GM12878 (cell line): Measurements from ENCODE around the gene PISD. TPM values are rescaled to one million over a fixed set of nuclear protein-coding genes. Genes with fewer than 3 reads are reported as not detected.

Experiments used
- BACH1 ChIP-seq: fragments of 450-650 bp; IDR thresholded peaks from 2 replicates; pipeline ENCODE4 v1.6.1; 2017; ENCODE audit warnings: mild to moderate bottlenecking, borderline replicate concordance
- BCL11A ChIP-seq: IDR thresholded peaks from 2 replicates; pipeline ENCODE4 v1.6.1; 2011; ENCODE audit warnings: low read depth, low read length
- DPF2 ChIP-seq: fragments of 450-650 bp; IDR thresholded peaks from 2 replicates; pipeline ENCODE4 v1.6.1; 2017; ENCODE audit warnings: mild to moderate bottlenecking
- E2F8 ChIP-seq: fragments of 450-650 bp; IDR thresholded peaks from 2 replicates; pipeline ENCODE4 v1.6.1; 2018; ENCODE audit warnings: mild to moderate bottlenecking, low read depth, moderate library complexity; ENCODE audit not compliant: partially characterized antibody
- EP300 ChIP-seq, 2 experiments: fragments of 150-350 bp in 1 of 2; IDR thresholded peaks; 2 replicates each; pipeline ENCODE4 v1.6.1; 2011 to 2012; ENCODE audit warnings: low read depth in 2 of 2, low read length in 2 of 2, borderline replicate concordance in 1 of 2, improper control_type of control experiment in 1 of 2, inconsistent platforms in 1 of 2; ENCODE audit not compliant: control insufficient read depth in 1 of 2
- HCFC1 ChIP-seq: fragments of 150-350 bp; IDR thresholded peaks from 2 replicates; pipeline ENCODE4 v1.6.1; 2014; ENCODE audit warnings: low read length
- HDAC6 ChIP-seq: fragments of 200-600 bp; sonication (generic); IDR thresholded peaks from one replicate; pipeline ENCODE4 v1.8.0; 2017; ENCODE audit warnings: antibody characterized with exemption; ENCODE audit not compliant: unreplicated experiment
- IKZF1 ChIP-seq: fragments of 450-650 bp; conservative IDR thresholded peaks from 2 replicates; pipeline ENCODE4 v1.6.1; 2017; ENCODE audit warnings: antibody characterized with exemption, mild to moderate bottlenecking
- IKZF2 ChIP-seq, 2 experiments: fragments of 450-650 bp; IDR thresholded peaks; 2 replicates each; pipeline ENCODE4 v1.6.1; 2017; ENCODE audit warnings: mild to moderate bottlenecking in 2 of 2, moderate library complexity in 2 of 2
- IRF4 ChIP-seq: IDR thresholded peaks from 2 replicates; pipeline ENCODE4 v1.6.1; 2011; ENCODE audit warnings: low read depth, low read length
- MXI1 ChIP-seq: fragments of 150-350 bp; IDR thresholded peaks from 2 replicates; pipeline ENCODE4 v1.6.1; 2011; ENCODE audit warnings: low read depth, mild to moderate bottlenecking, inconsistent platforms, low read length, improper control_type of control experiment
- NBN ChIP-seq: fragments of 450-650 bp; IDR thresholded peaks from 2 replicates; pipeline ENCODE4 v1.6.1; 2016
- NFYB ChIP-seq: IDR thresholded peaks from 2 replicates; pipeline ENCODE4 v1.6.1; 2011; ENCODE audit warnings: low read depth, mild to moderate bottlenecking, low read length, improper control_type of control experiment, moderate library complexity; ENCODE audit not compliant: insufficient read depth
- NRF1 ChIP-seq: conservative IDR thresholded peaks from 2 replicates; pipeline ENCODE4 v1.6.1; 2011; ENCODE audit warnings: mild to moderate bottlenecking, low read depth, low read length, improper control_type of control experiment
- POLR2AphosphoS5 ChIP-seq: IDR thresholded peaks from 2 replicates; pipeline ENCODE4 v1.6.1; 2011; ENCODE audit warnings: mild to moderate bottlenecking, low read length, inconsistent platforms
- RB1 ChIP-seq: fragments of 450-650 bp; formaldehyde crosslinking; IDR thresholded peaks from 2 replicates; pipeline ENCODE4 v1.6.1; 2017; ENCODE audit warnings: mild to moderate bottlenecking, borderline replicate concordance
- RELA ChIP-seq: fragments of 450-650 bp; IDR thresholded peaks from 2 replicates; pipeline ENCODE4 v1.8.0; 2014; ENCODE audit warnings: borderline replicate concordance; ENCODE audit not compliant: partially characterized antibody
- SIN3A ChIP-seq: IDR thresholded peaks from 2 replicates; pipeline ENCODE4 v1.6.1; 2012; ENCODE audit warnings: low read depth, low read length, improper control_type of control experiment
- SIX5 ChIP-seq: IDR thresholded peaks from 2 replicates; pipeline ENCODE4 v1.6.1; 2011; ENCODE audit warnings: mild to moderate bottlenecking, low read depth, low read length, moderate library complexity; ENCODE audit not compliant: severe bottlenecking
- SREBF1 ChIP-seq: IDR thresholded peaks from 2 replicates; pipeline ENCODE4 v1.6.1; 2012; ENCODE audit warnings: mild to moderate bottlenecking, low read length
- TAF1 ChIP-seq: IDR thresholded peaks from 2 replicates; pipeline ENCODE4 v1.6.1; 2011; ENCODE audit warnings: mild to moderate bottlenecking, low read depth, low read length, borderline replicate concordance
- TCF12 ChIP-seq: IDR thresholded peaks from 2 replicates; pipeline ENCODE4 v1.6.1; 2011; ENCODE audit warnings: low read depth, mild to moderate bottlenecking, low read length
- ZBTB40 ChIP-seq: fragments of 450-650 bp; IDR thresholded peaks from 2 replicates; pipeline ENCODE4 v1.6.1; 2016; ENCODE audit warnings: mild to moderate bottlenecking, moderate library complexity, borderline replicate concordance
- ZNF207 ChIP-seq: fragments of 450-650 bp; IDR thresholded peaks from 2 replicates; pipeline ENCODE4 v1.6.1; 2014; ENCODE audit warnings: antibody characterized with exemption, mild to moderate bottlenecking, borderline replicate concordance
- ZSCAN29 ChIP-seq: fragments of 450-650 bp; IDR thresholded peaks from 2 replicates; pipeline ENCODE4 v1.6.1; 2017; ENCODE audit warnings: mild to moderate bottlenecking, moderate library complexity
- polyA plus RNA-seq, 11 experiments: library from polyadenylated mRNA; depleted of rRNA in 4 of 11; unstranded in 6 of 11; stranded (reverse) in 5 of 11; fragments of >200 nt; fragmentation: Nextera tagmentation in 4 of 11; fragmentation: Illumina TruSeq in 1 of 11; extraction: Ambion mirVana in 4 of 11; extraction: Trizol in 1 of 11; gene quantifications; 1 replicate in 1 of 11; 2 replicates in 10 of 11; pipeline versions ENCODE4 v1.2.1 to v1.2.3, GENCODE V29; 2011 to 2016; ENCODE audit warnings: inconsistent platforms in 2 of 11, missing spikeins in 2 of 11, low read depth in 1 of 11
- total RNA-seq, 4 experiments: library from RNA; depleted of rRNA in 3 of 4; stranded (reverse); fragments of >200 nt in 3 of 4; fragmentation: Illumina TruSeq in 1 of 4; extraction: Trizol in 1 of 4; gene quantifications; 2 replicates each; pipeline versions ENCODE4 v1.2.1 to v1.2.3, GENCODE V29; 2013 to 2021

Gene PISD
- total and polyA plus RNA-seq, 10 of the 15 experiments (the other 5 are each of a cell fraction or from before 2014, with no cell fraction given), result 25.8 to 62.7 (median 45.8) TPM

- TF ChIP-seq HDAC6, result no peak
- TF ChIP-seq SIX5, result no peak
- TF ChIP-seq RELA, result no peak
- TF ChIP-seq DPF2, result peak; percentile 16; the same call in 1 of the 2 replicates
- 0 out of 2 replicates have a peak, but pooled peaks have one; percentile 20 for TF ChIP-seq SIN3A
- TF ChIP-seq NFYB, result 0 out of 2 replicates have a peak, but pooled peaks have one; percentile 25
- TF ChIP-seq POLR2AphosphoS5, result peak; percentile 81
- TF ChIP-seq TCF12, result peak; percentile 38; the same call in 1 of the 2 replicates
- TF ChIP-seq IRF4, result 0 out of 2 replicates have a peak, but pooled peaks have one; percentile 38
- TF ChIP-seq E2F8, result no peak
- TF ChIP-seq NBN, result no peak
- TF ChIP-seq HCFC1, result no peak
- TF ChIP-seq ZSCAN29, result no peak
- TF ChIP-seq RB1, result 0 out of 2 replicates have a peak, but pooled peaks have one; percentile 3
- peak; percentile 67; the same call in 1 of the 2 replicates for TF ChIP-seq TAF1
- 0 out of 4 replicates have a peak, but pooled peaks of 1 of the 2 experiments have one; percentile 9 for TF ChIP-seq EP300 (IDR thresholded peaks at IDR 0.05; ENCODE audit: borderline replicate concordance in 1 of 2, control insufficient read depth in 1 of 2, low read depth in 2 of 2, low read length in 2 of 2)
- TF ChIP-seq SREBF1, result no peak
- no peak for TF ChIP-seq ZNF207
- TF ChIP-seq BCL11A, result no peak
- no peak for TF ChIP-seq ZBTB40
- peak; percentile 70; the same call in 1 of the 2 replicates for TF ChIP-seq IKZF1
- peak; percentile 27; the same call in 1 of the 2 replicates for TF ChIP-seq BACH1
- no peak for TF ChIP-seq NRF1
- peak; percentile 8; the same call in 1 of the 2 replicates for TF ChIP-seq MXI1
- peak; percentile 58 to 69; a peak in 2 of 4 replicates for TF ChIP-seq IKZF2 (IDR thresholded peaks at IDR 0.05)
Observed at GRCh38 chr22:31637891-31638618, 24.0 kb downstream of the PISD start (continued).
